ENCODE measurements around the gene SMG9.

Gene SMG9

GRCh38 chr19:43711751-43712355 lies 42.9 kb downstream of the SMG9 start:
- Mint-ChIP-seq H3K27ac (no peak overlapping the region), H3K27me3 (ENCODE audit: low read depth) (no peaks in the 10 kb centered on the region)

GRCh38 chr19:43708716-43709115 lies 46.0 kb downstream of the SMG9 start:
- Mint-ChIP-seq H3K27me3 (ENCODE audit: low read depth) (peaks cover 5% of the 10 kb centered on the region), H3K9me3 (peaks cover 12% of the 10 kb centered on the region), H3K36me3 (ENCODE audit: low read depth) (peaks cover 3% of the 10 kb centered on the region), H3K4me3 (no peak overlapping the region), H3K27ac (no peak overlapping the region), H3K4me1 (ENCODE audit: low read depth) (peaks cover 2% of the 10 kb centered on the region)

More at GRCh38 chr19:43711751-43712355, 42.9 kb downstream of the SMG9 start:
- Mint-ChIP-seq H3K36me3 (ENCODE audit: low read depth) (peaks cover 3% of the 10 kb centered on the region), H3K4me3 (no peak overlapping the region), H3K9me3 (peaks cover 12% of the 10 kb centered on the region), H3K4me1 (ENCODE audit: low read depth) (peaks cover 2% of the 10 kb centered on the region)

- H3K9me3 Mint-ChIP-seq: peaks cover 12% of the 10 kb centered on the region
- H3K4me3 Mint-ChIP-seq: no peak overlapping the region
- H3K36me3 Mint-ChIP-seq (ENCODE audit: low read depth): peaks cover 3% of the 10 kb centered on the region
- H3K27ac Mint-ChIP-seq: no peak overlapping the region
- peaks cover 3% of the 10 kb centered on the region for H3K4me1 Mint-ChIP-seq (ENCODE audit: low read depth)
- H3K27me3 Mint-ChIP-seq (ENCODE audit: low read depth): peaks cover 5% of the 10 kb centered on the region
Observed at GRCh38 chr19:43707158-43707712, 47.5 kb downstream of the SMG9 start.

GRCh38 chr19:43705729-43706128 lies 49.0 kb downstream of the SMG9 start:
- Mint-ChIP-seq H3K36me3 (ENCODE audit: low read depth) (peaks cover 3% of the 10 kb centered on the region), H3K4me1 (ENCODE audit: low read depth) (peaks cover 8% of the 10 kb centered on the region), H3K27me3 (ENCODE audit: low read depth) (peaks cover 5% of the 10 kb centered on the region), H3K9me3 (peaks cover 12% of the 10 kb centered on the region), H3K4me3 (no peak overlapping the region), H3K27ac (no peak overlapping the region)

- Mint-ChIP-seq H3K27ac (no peak overlapping the region), H3K4me3 (no peak overlapping the region), H3K4me1 (ENCODE audit: low read depth) (peaks cover 20% of the 10 kb centered on the region), H3K36me3 (ENCODE audit: low read depth) (peaks cover 3% of the 10 kb centered on the region), H3K27me3 (ENCODE audit: low read depth) (peaks cover 10% of the 10 kb centered on the region), H3K9me3 (peaks cover 9% of the 10 kb centered on the region)
Observed at GRCh38 chr19:43704002-43704705, 50.6 kb downstream of the SMG9 start.

GRCh38 chr19:43700395-43701000 lies 54.3 kb downstream of the SMG9 start:
- Mint-ChIP-seq H3K27ac (peak overlapping the region; percentile 98), H3K9me3 (peaks cover 8% of the 10 kb centered on the region)

GRCh38 chr19:43699506-43700394 lies 55.0 kb downstream of the SMG9 start:
- Mint-ChIP-seq H3K9me3 (peaks cover 8% of the 10 kb centered on the region), H3K27me3 (ENCODE audit: low read depth) (peaks cover 32% of the 10 kb centered on the region), H3K27ac (peak overlapping the region; percentile 52), H3K4me3 (peak overlapping the region; percentile 9), H3K36me3 (ENCODE audit: low read depth) (no peaks in the 10 kb centered on the region), H3K4me1 (ENCODE audit: low read depth) (peaks cover 20% of the 10 kb centered on the region)

More at GRCh38 chr19:43700395-43701000, 54.3 kb downstream of the SMG9 start:
- H3K36me3 Mint-ChIP-seq (ENCODE audit: low read depth): no peaks in the 10 kb centered on the region
- peak overlapping the region; percentile 69 for H3K4me3 Mint-ChIP-seq
- peaks cover 20% of the 10 kb centered on the region for H3K4me1 Mint-ChIP-seq (ENCODE audit: low read depth)
- peaks cover 32% of the 10 kb centered on the region for H3K27me3 Mint-ChIP-seq (ENCODE audit: low read depth)

GRCh38 chr19:43697295-43697694 lies 57.5 kb downstream of the SMG9 start:
- peaks cover 19% of the 10 kb centered on the region for H3K4me1 Mint-ChIP-seq (ENCODE audit: low read depth)

GRCh38 chr19:43695985-43696704 lies 58.6 kb downstream of the SMG9 start:
- Mint-ChIP-seq H3K4me3 (no peak overlapping the region), H3K9me3 (peaks cover 22% of the 10 kb centered on the region), H3K27ac (no peak overlapping the region), H3K36me3 (ENCODE audit: low read depth) (peaks cover 2% of the 10 kb centered on the region), H3K27me3 (ENCODE audit: low read depth) (peaks cover 28% of the 10 kb centered on the region), H3K4me1 (ENCODE audit: low read depth) (peaks cover 14% of the 10 kb centered on the region)

More at GRCh38 chr19:43697295-43697694, 57.5 kb downstream of the SMG9 start:
- Mint-ChIP-seq H3K9me3 (peaks cover 12% of the 10 kb centered on the region), H3K27me3 (ENCODE audit: low read depth) (peaks cover 28% of the 10 kb centered on the region), H3K4me3 (no peak overlapping the region), H3K36me3 (ENCODE audit: low read depth) (peaks cover 2% of the 10 kb centered on the region), H3K27ac (no peak overlapping the region)

GRCh38 chr19:43694553-43694952 lies 60.2 kb downstream of the SMG9 start:
- H3K27ac Mint-ChIP-seq: no peak overlapping the region
- peaks cover 2% of the 10 kb centered on the region for H3K36me3 Mint-ChIP-seq (ENCODE audit: low read depth)
- no peak overlapping the region for H3K4me3 Mint-ChIP-seq
- H3K9me3 Mint-ChIP-seq: peaks cover 27% of the 10 kb centered on the region
- peaks cover 22% of the 10 kb centered on the region for H3K27me3 Mint-ChIP-seq (ENCODE audit: low read depth)
- peaks cover under 1% of the 10 kb centered on the region for H3K4me1 Mint-ChIP-seq (ENCODE audit: low read depth)

- Mint-ChIP-seq H3K27me3 (ENCODE audit: low read depth) (peaks cover 14% of the 10 kb centered on the region), H3K4me1 (ENCODE audit: low read depth) (no peaks in the 10 kb centered on the region), H3K27ac (no peak overlapping the region), H3K36me3 (ENCODE audit: low read depth) (peaks cover 2% of the 10 kb centered on the region), H3K9me3 (peaks cover 27% of the 10 kb centered on the region), H3K4me3 (no peak overlapping the region)
Observed at GRCh38 chr19:43692877-43693276, 61.9 kb downstream of the SMG9 start.

- Mint-ChIP-seq H3K9me3 (peaks cover 27% of the 10 kb centered on the region), H3K4me3 (no peak overlapping the region), H3K27ac (no peak overlapping the region), H3K27me3 (ENCODE audit: low read depth) (peaks cover 10% of the 10 kb centered on the region), H3K36me3 (ENCODE audit: low read depth) (peaks cover 2% of the 10 kb centered on the region), H3K4me1 (ENCODE audit: low read depth) (no peaks in the 10 kb centered on the region)
Observed at GRCh38 chr19:43692385-43692784, 62.4 kb downstream of the SMG9 start.

- H3K27ac Mint-ChIP-seq: no peak overlapping the region
- H3K4me3 Mint-ChIP-seq: no peak overlapping the region
- peaks cover 27% of the 10 kb centered on the region for H3K9me3 Mint-ChIP-seq
- no peaks in the 10 kb centered on the region for H3K4me1 Mint-ChIP-seq (ENCODE audit: low read depth)
- H3K36me3 Mint-ChIP-seq (ENCODE audit: low read depth): peaks cover 2% of the 10 kb centered on the region
- H3K27me3 Mint-ChIP-seq (ENCODE audit: low read depth): peaks cover 3% of the 10 kb centered on the region
Observed at GRCh38 chr19:43691755-43692154, 63.0 kb downstream of the SMG9 start.
